Activated CD4-positive, alpha-beta memory T cell treated with anti-CD3 and anti-CD28 coated beads for 36 hours (primary cell): ENCODE results near the gene CUX1. TPM values are rescaled to one million over a fixed set of nuclear protein-coding genes. Genes with fewer than 3 reads are reported as not detected.

Experiments
- CTCF ChIA-PET: fragments of 350-600 bp; sonication (Branson Sonifier 250); formaldehyde crosslinking; loops from one replicate; lab custom pipeline; 2021; ENCODE audit warnings: antibody characterized with exemption, inconsistent platforms; lab: Charles Lee
- POLR2A ChIA-PET: fragments of 350-600 bp; sonication (Branson Sonifier 250); formaldehyde crosslinking; loops from one replicate; lab custom pipeline; 2021; ENCODE audit warnings: antibody characterized with exemption; lab: Charles Lee
- DNase-seq: peaks from one replicate; pipeline ENCODE4 v3.0.0-alpha.2; 2020
- H3K27ac Mint-ChIP-seq: one replicate; pipeline ENCODE4 v1.8.0; 2021; ENCODE audit warnings: mixed read lengths
- H3K27me3 Mint-ChIP-seq: one replicate; pipeline ENCODE4 v1.8.0; 2021; ENCODE audit warnings: mixed read lengths
- H3K36me3 Mint-ChIP-seq: one replicate; pipeline ENCODE4 v1.8.0; 2021; ENCODE audit warnings: mixed read lengths
- H3K4me1 Mint-ChIP-seq: one replicate; pipeline ENCODE4 v1.8.0; 2021; ENCODE audit warnings: low read depth, mixed read lengths
- H3K4me3 Mint-ChIP-seq: one replicate; pipeline ENCODE4 v1.8.0; 2021; ENCODE audit warnings: mild to moderate bottlenecking, mixed read lengths
- H3K9me3 Mint-ChIP-seq: one replicate; pipeline ENCODE4 v1.8.0; 2021; ENCODE audit warnings: mixed read lengths
- intact Hi-C: fragments of 100-400 bp; cut with micrococcal nuclease; formaldehyde crosslinking; loops from one replicate; pipeline ENCODE4 v1.15.1; 2023
- total RNA-seq, 2 experiments: library from RNA; stranded (reverse); gene quantifications; one replicate each; pipeline ENCODE4 v1.2.3, GENCODE V29; 2021

Gene CUX1
- total RNA-seq, 2 experiments from 2014 or later: 25.1 TPM

DNA sequence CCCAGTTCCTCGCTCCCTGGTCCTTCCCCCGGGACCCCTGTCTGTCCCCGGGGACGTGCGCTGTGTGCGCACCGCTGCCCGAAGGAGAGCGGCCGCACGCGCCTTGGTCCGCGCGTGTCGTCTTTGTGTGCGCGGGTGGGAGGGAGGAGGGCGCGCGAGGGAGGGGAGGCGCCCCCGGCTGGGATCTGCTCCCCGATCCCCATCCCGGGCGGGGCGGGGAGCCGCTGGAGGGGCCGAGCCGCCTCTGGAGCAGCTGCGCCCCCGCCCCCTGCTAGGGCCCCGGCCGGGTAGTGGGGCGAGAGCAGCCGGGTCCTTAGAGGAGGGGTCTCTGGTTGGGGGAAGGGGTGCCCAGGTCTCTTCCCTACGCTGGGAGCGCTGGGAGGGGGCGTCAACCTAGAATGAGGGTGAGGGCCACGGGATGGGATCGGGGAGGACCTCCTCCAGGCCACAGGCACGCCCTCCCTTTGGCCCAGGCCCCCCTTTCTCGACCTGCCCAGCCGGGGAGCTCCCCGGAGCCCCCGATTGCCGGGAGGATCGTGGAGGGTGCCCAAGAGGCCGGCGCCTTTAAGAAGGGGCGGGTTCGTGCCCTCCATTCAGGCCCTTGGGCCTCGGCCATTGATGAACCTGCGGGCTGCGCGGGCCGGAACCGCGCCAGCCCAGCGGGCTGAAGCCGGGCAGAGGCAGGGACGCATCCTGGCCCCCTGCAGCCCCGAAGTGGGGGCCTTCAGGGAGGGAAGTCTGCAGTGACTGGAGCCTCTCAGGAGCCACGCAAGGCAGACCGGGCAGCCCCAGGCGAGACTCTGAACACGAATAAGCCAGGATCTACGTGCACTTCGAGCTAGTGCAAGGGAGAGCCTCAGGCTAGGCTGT is 469.9 kb downstream of the CUX1 start:
- Mint-ChIP-seq H3K9me3 (no peaks in the 10 kb centered on the region), H3K4me1 (peaks cover 39% of the 10 kb centered on the region), H3K4me3 (peak overlapping the region; percentile 63), H3K36me3 (no peaks in the 10 kb centered on the region), H3K27me3 (peaks cover 6% of the 10 kb centered on the region), H3K27ac (no peak overlapping the region)
- intact Hi-C loops: loop anchor here (5.0 kb wide), 1 partner anchor 175 kb away; the partner anchor contains the start of genes ALKBH4 and LRWD1
- POLR2A ChIA-PET: interaction anchor here (1.1 kb wide), 1 partner anchor 106 kb away, joined by 3 read pairs; no protein-coding TSS in a partner anchor
- peak; percentile 20 for DNase-seq
- CTCF ChIA-PET: interaction anchor here (1.1 to 1.4 kb wide), 6 partner anchors 9 to 163 kb away, joined by 4 to 7 read pairs (median 4); partner anchors contain the start of gene PRKRIP1

DNA sequence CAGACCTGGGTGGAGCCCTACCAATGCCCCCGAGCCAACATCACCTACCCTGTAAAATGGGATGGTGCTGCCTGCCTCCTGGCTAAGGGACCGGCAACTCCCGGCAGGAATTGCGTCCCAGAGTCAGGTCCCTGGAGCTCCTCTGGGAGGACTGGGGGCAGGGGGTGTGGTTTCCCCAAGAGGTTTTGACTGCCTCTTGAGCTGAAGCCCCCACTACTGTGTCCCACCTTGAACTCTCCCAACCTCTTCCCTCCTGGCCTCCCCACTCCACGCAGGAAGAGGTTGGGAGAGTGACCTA is 470.5 kb downstream of the CUX1 start:
- Mint-ChIP-seq H3K27me3 (peaks cover 6% of the 10 kb centered on the region), H3K9me3 (no peaks in the 10 kb centered on the region), H3K36me3 (no peaks in the 10 kb centered on the region), H3K4me1 (peaks cover 39% of the 10 kb centered on the region), H3K4me3 (peak overlapping the region; percentile 26), H3K27ac (no peak overlapping the region)
- intact Hi-C loops: loop anchor here (2.0 to 5.0 kb wide), 2 partner anchors 19 to 174 kb away; partner anchors contain the start of genes ALKBH4 and LRWD1
- ChIA-PET CTCF (interaction anchor here (1.2 to 2.0 kb wide), 6 partner anchors 9 to 108 kb away, joined by 4 to 7 read pairs (median 4); partner anchors contain the start of gene PRKRIP1), POLR2A (no interaction called here)
- DNase-seq: no peak

GRCh38 chr7:102288285-102288930 is 471.0 kb downstream of the CUX1 start:
- Mint-ChIP-seq H3K4me1 (peaks cover 39% of the 10 kb centered on the region), H3K4me3 (peak overlapping the region; percentile 26), H3K36me3 (no peaks in the 10 kb centered on the region), H3K27ac (no peak overlapping the region), H3K27me3 (peaks cover 6% of the 10 kb centered on the region), H3K9me3 (no peaks in the 10 kb centered on the region)
- CTCF ChIA-PET: interaction anchor here (1.2 to 2.0 kb wide), 7 partner anchors 8 to 108 kb away, joined by 4 to 7 read pairs (median 4); partner anchors contain the start of gene PRKRIP1
- POLR2A ChIA-PET: no interaction called here
- intact Hi-C loops: loop anchor here (2.0 to 5.0 kb wide), 2 partner anchors 18 to 174 kb away; partner anchors contain the start of genes ALKBH4 and LRWD1
- peak; percentile 28 for DNase-seq

DNA sequence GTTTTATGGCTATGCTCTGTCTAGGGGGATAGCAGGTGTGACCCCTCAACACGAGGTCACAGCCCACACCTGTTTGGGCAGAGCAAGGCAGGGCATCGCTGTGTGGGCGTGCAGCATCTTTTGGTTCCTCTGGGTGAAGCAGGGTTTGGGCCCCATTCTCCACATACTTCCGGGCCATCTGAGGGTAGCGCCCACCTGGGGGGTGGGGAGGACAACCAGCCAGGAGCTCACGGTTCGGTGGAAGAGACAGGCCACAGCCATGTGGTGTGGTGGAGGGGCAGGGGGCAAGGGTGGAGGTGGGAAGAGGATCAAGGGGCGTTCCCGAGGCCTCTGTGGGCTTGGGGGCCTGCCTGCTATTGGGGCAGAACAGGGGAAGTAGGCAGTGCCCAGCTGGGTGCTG is 471.6 kb downstream of the CUX1 start:
- H3K36me3 Mint-ChIP-seq: no peaks in the 10 kb centered on the region
- no peak overlapping the region for H3K4me3 Mint-ChIP-seq
- CTCF ChIA-PET: interaction anchor here (1.0 to 2.0 kb wide), 4 partner anchors 10 to 107 kb away, joined by 4 to 5 read pairs (median 4); partner anchors contain the start of gene PRKRIP1
- peaks cover 39% of the 10 kb centered on the region for H3K4me1 Mint-ChIP-seq
- H3K9me3 Mint-ChIP-seq: no peaks in the 10 kb centered on the region
- DNase-seq: no peak
- POLR2A ChIA-PET: no interaction called here
- no peak overlapping the region for H3K27ac Mint-ChIP-seq
- peaks cover 6% of the 10 kb centered on the region for H3K27me3 Mint-ChIP-seq
- intact Hi-C loops: loop anchor here (2.0 to 5.0 kb wide), 2 partner anchors 18 to 173 kb away; partner anchors contain the start of genes ALKBH4 and LRWD1

DNA sequence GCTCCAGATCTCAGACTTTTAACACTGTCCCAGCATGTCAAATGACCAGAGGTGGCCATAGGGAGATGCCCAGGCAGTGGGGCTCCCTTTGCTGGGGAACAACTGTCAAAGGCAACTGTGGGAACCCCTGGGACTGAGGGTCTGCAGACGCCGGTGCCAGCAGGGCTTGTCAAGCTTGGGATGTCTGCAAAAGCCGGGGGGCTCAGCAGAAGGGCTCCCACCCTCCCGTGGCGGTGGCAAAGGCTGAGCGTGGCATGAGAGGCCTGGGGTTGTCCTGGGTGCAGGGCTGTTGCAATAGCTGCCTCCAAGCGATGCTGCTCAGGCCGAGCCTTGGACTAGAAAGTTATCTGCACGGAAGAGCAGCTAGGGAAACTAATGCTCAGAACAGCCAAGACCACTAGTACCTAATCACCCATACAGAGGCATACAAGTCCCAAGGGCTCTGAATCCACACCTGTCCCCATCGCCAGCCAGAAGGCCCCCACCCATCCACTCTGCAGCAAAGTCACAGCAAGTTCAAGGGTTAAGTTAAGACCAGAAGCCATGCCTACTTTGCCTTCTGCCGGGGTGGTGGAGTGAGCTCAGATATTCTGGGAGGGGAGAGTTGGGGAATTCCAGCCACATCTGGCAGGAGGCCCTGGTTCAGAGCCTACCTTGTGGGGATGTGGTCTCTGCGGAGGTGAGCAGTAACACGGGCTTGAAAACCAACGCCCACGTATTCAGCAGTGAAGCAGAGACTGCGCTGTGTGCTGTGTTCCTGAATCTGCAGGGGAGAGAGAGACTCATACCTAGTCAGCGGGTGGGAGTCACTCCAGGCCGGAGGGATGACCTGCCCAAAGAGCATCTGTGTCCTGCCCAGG is 473.9 kb downstream of the CUX1 start:
- Mint-ChIP-seq H3K36me3 (no peaks in the 10 kb centered on the region), H3K27ac (no peak overlapping the region), H3K27me3 (no peaks in the 10 kb centered on the region), H3K4me1 (peaks cover 24% of the 10 kb centered on the region), H3K9me3 (no peaks in the 10 kb centered on the region), H3K4me3 (no peak overlapping the region)
- POLR2A ChIA-PET: no interaction called here
- peak; percentile 61 for DNase-seq
- intact Hi-C loops: no loop called here
- CTCF ChIA-PET: interaction anchor here (1.2 kb wide), 1 partner anchor 11 kb away, joined by 3 read pairs; no protein-coding TSS in a partner anchor

GRCh38 chr7:102291916-102292267 is 474.5 kb downstream of the CUX1 start:
- Mint-ChIP-seq H3K27me3 (no peaks in the 10 kb centered on the region), H3K27ac (no peak overlapping the region), H3K36me3 (no peaks in the 10 kb centered on the region), H3K4me1 (peaks cover 24% of the 10 kb centered on the region), H3K4me3 (no peak overlapping the region), H3K9me3 (no peaks in the 10 kb centered on the region)
- POLR2A ChIA-PET: no interaction called here
- intact Hi-C loops: no loop called here
- CTCF ChIA-PET: no interaction called here
- no peak for DNase-seq

GRCh38 chr7:102292813-102293798 is 475.7 kb downstream of the CUX1 start:
- Mint-ChIP-seq H3K9me3 (no peaks in the 10 kb centered on the region), H3K27me3 (no peaks in the 10 kb centered on the region), H3K4me1 (peaks cover 24% of the 10 kb centered on the region), H3K36me3 (no peaks in the 10 kb centered on the region), H3K4me3 (no peak overlapping the region), H3K27ac (no peak overlapping the region)
- POLR2A ChIA-PET: no interaction called here
- CTCF ChIA-PET: no interaction called here
- DNase-seq: no peak
- intact Hi-C loops: no loop called here

- H3K9me3 Mint-ChIP-seq: no peaks in the 10 kb centered on the region
- H3K4me1 Mint-ChIP-seq: peaks cover 12% of the 10 kb centered on the region
- no peaks in the 10 kb centered on the region for H3K27me3 Mint-ChIP-seq
- no peak overlapping the region for H3K27ac Mint-ChIP-seq
- ChIA-PET POLR2A (no interaction called here), CTCF (interaction anchor here (1.3 kb wide), 1 partner anchor 12 kb away, joined by 3 read pairs; no protein-coding TSS in a partner anchor)
- intact Hi-C loops: no loop called here
- no peak overlapping the region for H3K4me3 Mint-ChIP-seq
- DNase-seq: no peak
- H3K36me3 Mint-ChIP-seq: no peaks in the 10 kb centered on the region
Measured at GRCh38 chr7:102294589-102294988, 477.2 kb downstream of the CUX1 start.

DNA sequence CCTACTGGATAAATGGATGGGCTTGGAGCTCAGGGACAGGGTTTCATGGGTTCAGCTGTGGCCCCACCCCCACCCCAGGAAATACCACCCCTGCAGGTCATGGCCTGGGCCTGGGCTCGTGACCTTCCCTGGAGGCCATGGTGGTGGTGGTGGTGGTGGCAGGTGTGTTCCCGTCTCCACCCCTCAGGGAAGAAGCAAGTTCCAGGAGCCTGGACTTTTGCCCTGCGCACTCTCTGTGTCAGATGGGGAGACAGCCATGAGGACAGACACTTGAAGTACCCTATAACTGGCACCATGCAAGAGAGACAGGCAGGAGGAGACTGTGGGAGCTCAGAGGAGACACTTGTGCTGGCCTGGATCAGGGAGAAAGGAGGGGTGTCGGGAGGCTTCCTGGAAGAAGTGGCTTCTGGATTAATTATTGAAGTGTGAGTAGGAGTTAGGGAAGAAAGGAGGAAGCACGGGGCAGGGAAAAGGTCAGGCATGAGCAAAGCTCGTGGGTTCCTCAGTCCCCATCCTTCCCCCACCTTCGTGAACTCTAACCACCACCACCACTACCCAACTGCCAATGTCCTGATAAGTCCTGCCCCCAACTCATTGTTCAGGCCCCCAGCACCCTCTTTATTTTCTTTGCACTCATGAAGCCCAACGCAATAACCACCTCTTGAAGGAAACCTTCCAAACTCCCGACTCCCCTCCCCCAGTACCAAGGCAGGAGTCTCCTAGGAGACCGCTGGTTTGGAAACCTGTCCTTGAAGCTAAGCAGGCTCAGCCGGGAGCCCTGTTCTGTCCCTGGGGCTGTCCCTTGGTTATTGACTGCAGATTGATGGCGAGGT is 478.1 kb downstream of the CUX1 start:
- no peaks in the 10 kb centered on the region for H3K27me3 Mint-ChIP-seq
- H3K4me3 Mint-ChIP-seq: no peak overlapping the region
- no peaks in the 10 kb centered on the region for H3K36me3 Mint-ChIP-seq
- no peak for DNase-seq
- intact Hi-C loops: no loop called here
- H3K27ac Mint-ChIP-seq: no peak overlapping the region
- peaks cover 12% of the 10 kb centered on the region for H3K4me1 Mint-ChIP-seq
- H3K9me3 Mint-ChIP-seq: no peaks in the 10 kb centered on the region
- ChIA-PET POLR2A (no interaction called here), CTCF (interaction anchor here (1.1 to 1.3 kb wide), 2 partner anchors 8 to 13 kb away, joined by 3 to 4 read pairs; no protein-coding TSS in a partner anchor)

DNA sequence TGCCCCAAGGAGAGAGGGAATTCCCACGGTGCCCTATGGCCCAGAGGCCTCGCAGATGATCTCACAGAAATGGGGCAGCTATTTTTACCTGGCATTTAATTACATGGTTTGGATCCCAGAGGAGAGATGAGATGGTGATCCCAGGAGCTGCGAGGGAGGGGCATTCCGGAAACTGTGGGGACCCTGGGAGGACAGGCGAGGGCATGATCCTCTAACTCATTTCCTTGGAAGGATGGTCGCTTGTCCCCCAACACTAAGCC is 478.7 kb downstream of the CUX1 start:
- CTCF ChIA-PET: interaction anchor here (1.1 kb wide), 1 partner anchor 8 kb away, joined by 4 read pairs; no protein-coding TSS in a partner anchor
- DNase-seq: no peak
- Mint-ChIP-seq H3K9me3 (no peaks in the 10 kb centered on the region), H3K27ac (no peak overlapping the region), H3K36me3 (no peaks in the 10 kb centered on the region), H3K27me3 (no peaks in the 10 kb centered on the region), H3K4me3 (no peak overlapping the region), H3K4me1 (peaks cover 9% of the 10 kb centered on the region)
- POLR2A ChIA-PET: no interaction called here
- intact Hi-C loops: no loop called here
